IMR-90 (cell line): ENCODE results near the gene TEX101.

Experiments used
- BHLHE40 ChIP-seq: fragments of 150-350 bp; IDR thresholded peaks from 2 replicates; pipeline ENCODE4 v1.6.1; 2016; ENCODE audit warnings: mild to moderate bottlenecking, low read depth, low read length
- CEBPB ChIP-seq: IDR thresholded peaks from 2 replicates; pipeline ENCODE4 v1.6.1; 2012; ENCODE audit warnings: low read depth, low read length, improper control_type of control experiment
- CTCF ChIP-seq: conservative IDR thresholded peaks from 2 replicates; pipeline ENCODE4 v1.5.1; 2012; ENCODE audit warnings: mild to moderate bottlenecking, low read depth, low read length, improper control_type of control experiment
- MAFK ChIP-seq: IDR thresholded peaks from 2 replicates; pipeline ENCODE4 v1.6.1; 2012; ENCODE audit warnings: low read depth, low read length, improper control_type of control experiment
- POLR2A ChIP-seq: IDR thresholded peaks from 2 replicates; pipeline ENCODE4 v1.6.1; 2012; ENCODE audit warnings: mild to moderate bottlenecking, low read depth, low read length
- RCOR1 ChIP-seq: IDR thresholded peaks from 2 replicates; pipeline ENCODE4 v1.6.1; 2012; ENCODE audit warnings: mild to moderate bottlenecking, low read length, improper control_type of control experiment; ENCODE audit not compliant: insufficient replicate concordance
- RFX5 ChIP-seq: IDR thresholded peaks from 2 replicates; pipeline ENCODE4 v1.8.0; 2012; ENCODE audit warnings: low read depth, mild to moderate bottlenecking, low read length, moderate library complexity
- SMC3 ChIP-seq: fragments of 150-350 bp; IDR thresholded peaks from 2 replicates; pipeline ENCODE4 v1.6.1; 2016; ENCODE audit warnings: low read depth, mild to moderate bottlenecking, antibody characterized with exemption, low read length, moderate library complexity
- TF ChIP-seq, protein P1 (sequence below): fragments of 150-350 bp; IDR thresholded peaks from 2 replicates; pipeline ENCODE4 v1.6.1; 2017; ENCODE audit warnings: mild to moderate bottlenecking, antibody characterized with exemption, low read length, low read depth

DNA sequence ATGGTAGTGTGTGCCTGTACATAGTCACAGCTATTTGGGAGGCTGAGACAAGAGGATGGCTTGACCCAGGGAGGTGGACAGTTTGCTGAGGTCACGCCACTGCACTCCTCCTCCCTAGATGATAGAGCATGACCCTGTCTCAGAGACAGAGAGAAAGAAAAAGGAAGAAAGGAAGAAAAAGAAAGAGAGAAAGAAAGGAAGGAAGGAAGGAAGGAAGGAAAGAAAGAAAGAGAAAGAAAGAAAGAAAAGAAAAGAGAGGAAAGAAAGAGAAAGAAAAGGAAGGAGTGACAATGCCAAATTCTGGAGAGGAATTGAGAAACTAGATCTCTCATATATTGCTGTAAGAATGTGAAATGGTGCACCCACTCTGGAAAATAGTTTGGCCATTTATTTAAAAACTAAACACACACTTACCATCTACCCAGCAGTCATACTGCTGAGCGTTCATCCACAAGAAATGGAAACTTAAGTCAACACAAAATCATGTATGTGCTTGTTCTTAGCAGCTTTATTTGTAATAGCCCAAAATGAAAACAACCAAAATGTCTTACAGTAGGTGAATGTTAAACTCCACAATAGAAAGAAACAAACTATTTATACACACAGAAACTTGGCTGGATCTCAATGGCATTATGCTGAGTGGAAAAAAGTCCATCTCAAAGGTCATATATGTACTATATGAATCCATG is 7.5 kb downstream of the TEX101 start:
- no peak for TF ChIP-seq CTCF
- no peak for TF ChIP-seq RCOR1
- no peak for TF ChIP-seq POLR2A
- TF ChIP-seq, protein P1, sequence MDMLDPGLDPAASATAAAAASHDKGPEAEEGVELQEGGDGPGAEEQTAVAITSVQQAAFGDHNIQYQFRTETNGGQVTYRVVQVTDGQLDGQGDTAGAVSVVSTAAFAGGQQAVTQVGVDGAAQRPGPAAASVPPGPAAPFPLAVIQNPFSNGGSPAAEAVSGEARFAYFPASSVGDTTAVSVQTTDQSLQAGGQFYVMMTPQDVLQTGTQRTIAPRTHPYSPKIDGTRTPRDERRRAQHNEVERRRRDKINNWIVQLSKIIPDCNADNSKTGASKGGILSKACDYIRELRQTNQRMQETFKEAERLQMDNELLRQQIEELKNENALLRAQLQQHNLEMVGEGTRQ: no peak
- TF ChIP-seq MAFK: no peak
- TF ChIP-seq CEBPB: no peak
- TF ChIP-seq RFX5: no peak
- no peak for TF ChIP-seq SMC3
- no peak for TF ChIP-seq BHLHE40
